AG09309 (cell line): ENCODE data around the gene PPP3CA.
"Not testable (repeated sequence)": the region's sequence is repeated elsewhere in the genome, so short reads cannot be mapped to it uniquely, and the experiment has no call there.

ENCODE experiments used
- DNase-seq: peaks from one replicate; pipeline ENCODE4 v3.0.0-alpha.2; 2010; ENCODE audit warnings: low read depth
- H3K4me3 ChIP-seq: 2 replicates; pipeline ENCODE4 v1.5.1; 2011; ENCODE audit warnings: mild to moderate bottlenecking, low read depth, low read length, moderate library complexity; ENCODE audit not compliant: control insufficient read depth
- CTCF ChIP-seq: IDR thresholded peaks from 2 replicates; pipeline ENCODE4 v1.5.1; 2011; ENCODE audit warnings: mild to moderate bottlenecking, low read depth, low read length, inconsistent platforms; ENCODE audit not compliant: insufficient read depth, control insufficient read depth; ENCODE audit errors: missing control alignments

The PPP3CA gene

GRCh38 chr4:101114936-101115372, 232.4 kb downstream of the PPP3CA start:
- no peak for TF ChIP-seq CTCF
- no peak for DNase-seq
- H3K4me3 ChIP-seq, result no peak overlapping the region

- DNase-seq, result no peak
- no peak for TF ChIP-seq CTCF
- H3K4me3 ChIP-seq, result no peak overlapping the region
These were observed 242.8 kb downstream of the PPP3CA start for GRCh38 chr4:101104312-101105052.

- DNase-seq, result no peak
- no peak for TF ChIP-seq CTCF
- no peak overlapping the region for H3K4me3 ChIP-seq
These were observed 243.8 kb downstream of the PPP3CA start for GRCh38 chr4:101103381-101104142.

- DNase-seq, result peak; percentile 80
- H3K4me3 ChIP-seq, result no peak overlapping the region
- TF ChIP-seq CTCF, result no peak
These were observed 245.1 kb downstream of the PPP3CA start for GRCh38 chr4:101102114-101102742.

- H3K4me3 ChIP-seq, result no peak overlapping the region
- no peak for TF ChIP-seq CTCF
- no peak for DNase-seq
These were observed 246.3 kb downstream of the PPP3CA start for GRCh38 chr4:101101072-101101471.

- H3K4me3 ChIP-seq, result no peak overlapping the region
- TF ChIP-seq CTCF, result no peak
These were observed 248.5 kb downstream of the PPP3CA start for GRCh38 chr4:101098666-101099400.

GRCh38 chr4:101092609-101093008, 254.7 kb downstream of the PPP3CA start:
- DNase-seq, H3K4me3 ChIP-seq: not testable (repeated sequence)

More at GRCh38 chr4:101098666-101099400, 248.5 kb downstream of the PPP3CA start:
- no peak for DNase-seq
